GM18502 (cell line): ENCODE results near the gene PKN3.

ENCODE experiments used
- ATAC-seq: cut with Tn5 transposase; IDR thresholded peaks from one replicate; pipeline ENCODE4 v1.9.1; 2021; ENCODE audit warnings: mild to moderate bottlenecking; ENCODE audit not compliant: unreplicated experiment, poor library complexity

PKN3 gene

DNA sequence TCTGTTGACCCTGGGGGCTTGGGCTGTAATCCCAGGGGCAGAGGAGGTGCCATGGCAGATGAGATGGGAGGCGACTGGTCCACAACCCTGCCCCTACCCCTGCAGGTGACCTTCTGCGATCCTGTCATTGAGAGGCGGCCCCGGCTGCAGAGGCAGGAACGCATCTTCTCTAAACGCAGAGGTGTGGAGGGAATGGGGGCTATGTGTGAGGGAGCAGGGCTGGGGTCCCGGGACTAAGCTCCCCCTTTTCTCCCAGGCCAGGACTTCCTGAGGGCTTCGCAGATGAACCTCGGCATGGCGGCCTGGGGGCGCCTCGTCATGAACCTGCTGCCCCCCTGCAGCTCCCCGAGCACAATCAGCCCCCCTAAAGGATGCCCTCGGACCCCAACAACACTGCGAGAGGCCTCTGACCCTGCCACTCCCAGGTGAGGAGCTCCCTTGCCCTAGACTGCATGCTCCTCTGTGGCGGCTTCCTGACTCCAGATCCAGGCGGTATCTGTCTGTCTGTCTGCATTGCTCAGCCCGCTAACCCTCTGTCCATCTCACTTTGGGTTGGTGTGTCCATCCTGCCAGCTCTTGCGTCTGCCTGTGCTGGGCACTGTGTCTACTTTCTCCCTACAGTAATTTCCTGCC lies 11.8 kb downstream of the PKN3 start:
- ATAC-seq: no peak

DNA sequence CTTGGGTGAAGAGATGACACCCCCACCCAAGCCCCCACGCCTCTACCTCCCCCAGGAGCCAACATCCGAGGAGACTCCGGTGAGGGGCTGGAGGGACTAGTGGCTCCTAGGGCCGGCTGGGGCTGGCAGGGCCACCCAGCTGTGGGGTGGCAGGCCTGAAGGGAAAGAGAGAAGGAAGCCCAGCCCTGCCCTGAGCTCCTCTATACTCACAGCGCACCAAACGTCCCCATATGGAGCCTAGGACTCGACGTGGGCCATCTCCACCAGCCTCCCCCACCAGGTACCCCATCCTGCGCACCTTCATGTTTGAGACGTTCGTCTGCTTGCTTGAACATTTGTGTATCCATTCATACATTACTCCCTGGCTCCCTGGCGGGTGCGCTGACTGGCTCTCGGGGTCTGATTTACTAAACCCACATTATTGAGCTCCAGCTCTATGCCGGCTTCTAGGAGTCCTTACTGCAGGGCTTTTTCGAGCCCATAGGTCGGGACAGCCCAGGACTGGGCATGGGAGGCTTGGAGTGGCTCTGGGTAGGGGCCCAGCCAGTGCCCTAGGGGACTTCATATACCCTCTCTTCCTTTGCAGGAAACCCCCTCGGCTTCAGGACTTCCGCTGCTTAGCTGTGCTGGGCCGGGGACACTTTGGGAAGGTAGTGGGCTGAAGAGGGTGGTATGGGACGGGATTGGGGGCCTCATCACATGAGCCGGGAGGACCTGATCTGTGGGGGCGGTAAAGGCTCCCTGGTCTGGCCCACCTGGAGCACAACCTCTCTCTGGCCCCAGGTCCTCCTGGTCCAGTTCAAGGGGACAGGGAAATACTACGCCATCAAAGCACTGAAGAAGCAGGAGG lies 12.5 kb downstream of the PKN3 start:
- ATAC-seq: no peak

DNA sequence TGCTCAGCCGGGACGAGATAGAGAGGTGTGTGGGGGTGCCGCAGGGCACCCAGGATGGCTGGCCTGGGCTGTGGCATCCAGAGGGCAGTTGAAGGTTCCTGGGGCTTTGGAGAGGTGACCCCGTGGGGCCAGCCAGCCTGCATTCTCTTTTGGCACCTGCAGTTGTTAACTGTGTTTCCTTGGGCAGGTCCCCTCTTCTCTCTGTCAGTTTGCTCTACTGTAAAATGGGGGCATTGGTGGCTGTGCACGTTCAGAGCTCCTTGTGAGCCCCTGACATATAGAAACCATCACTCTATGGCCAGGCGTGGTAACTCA lies 13.1 kb downstream of the PKN3 start:
- ATAC-seq: no peak

DNA sequence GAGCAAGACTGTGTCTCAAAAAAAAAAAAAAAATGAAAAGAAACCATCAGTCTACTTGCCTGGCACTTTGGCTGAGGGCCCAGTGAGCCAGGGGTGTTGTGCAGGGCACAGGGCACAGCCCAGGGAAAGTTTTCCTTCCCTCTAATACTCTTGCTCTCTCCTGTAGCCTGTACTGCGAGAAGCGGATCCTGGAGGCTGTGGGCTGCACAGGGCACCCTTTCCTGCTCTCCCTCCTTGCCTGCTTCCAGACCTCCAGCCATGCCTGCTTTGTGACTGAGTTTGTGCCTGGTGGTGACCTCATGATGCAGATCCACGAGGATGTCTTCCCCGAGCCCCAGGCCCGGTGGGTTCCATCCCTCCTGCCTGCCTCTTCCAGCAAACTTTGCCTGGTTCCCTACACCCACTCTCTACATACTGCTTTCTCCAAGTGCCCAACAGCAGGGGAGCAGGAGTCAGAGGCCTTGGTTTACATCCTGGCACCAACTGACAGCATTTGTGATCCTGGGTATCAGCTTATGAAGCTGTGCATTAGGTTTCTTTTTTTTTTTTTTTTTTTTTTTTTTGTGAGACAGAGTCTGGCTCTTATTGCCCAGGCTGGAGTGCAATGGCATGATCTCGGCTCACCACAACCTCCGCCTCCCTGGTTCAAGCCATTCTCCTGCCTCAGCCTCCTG lies 14.4 kb downstream of the PKN3 start:
- no peak for ATAC-seq

DNA sequence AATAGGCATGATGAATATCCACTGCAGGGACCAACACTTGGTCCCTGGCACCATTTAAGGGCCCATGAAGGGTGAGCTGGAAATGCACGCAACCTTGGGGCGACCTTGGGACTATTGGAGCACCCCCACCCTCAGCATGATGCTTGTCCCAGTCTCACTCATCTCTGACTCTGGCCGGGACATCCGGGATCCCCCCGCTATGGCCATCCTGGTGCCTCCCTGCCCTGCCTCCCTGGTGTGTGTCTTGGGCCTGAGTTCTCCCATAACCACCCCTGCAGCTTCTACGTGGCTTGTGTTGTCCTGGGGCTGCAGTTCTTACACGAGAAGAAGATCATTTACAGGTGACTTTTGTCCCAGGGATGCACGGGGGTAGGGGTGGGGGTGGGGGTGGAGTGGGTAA lies 15.7 kb downstream of the PKN3 start:
- no peak for ATAC-seq

DNA sequence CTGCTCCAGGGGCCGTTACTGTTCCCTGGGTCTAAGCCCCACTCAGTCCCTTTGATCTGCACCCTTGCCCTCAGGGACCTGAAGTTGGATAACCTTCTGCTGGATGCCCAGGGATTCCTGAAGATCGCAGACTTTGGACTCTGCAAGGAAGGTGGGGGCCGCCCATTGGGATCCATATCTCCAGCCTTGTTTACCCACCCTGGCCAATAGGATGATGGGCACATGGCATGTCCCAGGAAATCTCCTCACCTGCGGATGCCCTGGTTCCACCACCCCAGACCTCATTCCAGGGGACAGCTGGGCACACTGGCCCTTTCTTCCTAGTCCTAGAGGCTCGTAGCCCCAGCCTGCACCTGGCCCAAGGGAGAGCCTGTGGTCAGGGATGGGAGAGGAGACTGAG lies 16.2 kb downstream of the PKN3 start:
- ATAC-seq: no peak

DNA sequence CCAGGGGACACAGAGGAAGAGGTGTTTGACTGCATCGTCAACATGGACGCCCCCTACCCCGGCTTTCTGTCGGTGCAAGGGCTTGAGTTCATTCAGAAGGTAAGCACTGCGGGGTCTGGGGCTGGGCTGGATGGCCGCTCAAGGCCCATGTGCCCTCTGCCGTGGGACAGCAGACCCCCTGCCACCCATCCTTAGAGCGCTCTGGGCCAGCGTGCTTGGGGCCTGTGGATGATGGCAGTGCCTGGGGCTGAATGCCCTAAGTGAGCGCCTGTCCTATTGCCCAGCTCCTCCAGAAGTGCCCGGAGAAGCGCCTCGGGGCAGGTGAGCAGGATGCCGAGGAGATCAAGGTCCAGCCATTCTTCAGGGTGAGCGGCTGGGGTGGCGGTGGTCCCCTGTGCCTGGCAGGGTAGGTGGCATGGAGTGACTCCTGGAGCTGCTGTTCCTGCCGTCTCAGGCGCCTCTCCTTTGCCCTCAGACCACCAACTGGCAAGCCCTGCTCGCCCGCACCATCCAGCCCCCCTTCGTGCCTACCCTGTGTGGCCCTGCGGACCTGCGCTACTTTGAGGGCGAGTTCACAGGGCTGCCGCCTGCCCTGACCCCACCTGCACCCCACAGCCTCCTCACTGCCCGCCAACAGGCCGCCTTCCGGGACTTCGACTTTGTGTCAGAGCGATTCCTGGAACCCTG lies 17.8 kb downstream of the PKN3 start:
- no peak for ATAC-seq

DNA sequence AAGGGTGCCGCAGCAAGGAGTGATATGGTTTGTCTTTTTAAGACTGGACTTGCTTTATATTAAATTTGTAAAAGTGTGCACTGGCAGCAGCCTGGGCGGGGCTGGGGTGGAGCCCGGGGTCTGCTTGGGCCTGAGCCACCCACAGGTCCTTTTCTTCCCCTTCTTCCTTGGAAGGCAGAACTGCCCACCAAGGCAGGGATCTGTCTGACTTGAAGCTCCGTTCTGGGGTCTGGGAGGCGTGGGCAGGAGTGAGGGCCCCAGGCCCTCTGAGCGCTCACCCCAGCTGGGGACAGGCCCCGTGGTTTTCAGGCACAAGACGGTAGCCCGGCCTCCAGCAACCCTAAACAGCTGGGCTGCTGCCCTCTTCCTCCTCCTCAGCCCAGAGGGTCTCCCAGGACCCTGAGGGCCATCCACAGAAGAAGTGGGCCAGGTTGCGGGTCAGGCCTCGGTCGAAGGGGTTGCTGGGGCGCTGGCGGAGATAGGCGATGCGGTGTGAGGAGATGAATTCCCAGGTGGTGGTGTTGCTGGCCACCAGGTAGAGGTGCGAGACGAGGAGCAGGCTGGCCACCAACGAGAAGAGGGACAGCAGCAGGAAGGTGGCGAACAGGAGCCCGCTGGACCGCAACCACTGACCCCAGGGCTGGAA lies 18.7 kb downstream of the PKN3 start:
- ATAC-seq: no peak

DNA sequence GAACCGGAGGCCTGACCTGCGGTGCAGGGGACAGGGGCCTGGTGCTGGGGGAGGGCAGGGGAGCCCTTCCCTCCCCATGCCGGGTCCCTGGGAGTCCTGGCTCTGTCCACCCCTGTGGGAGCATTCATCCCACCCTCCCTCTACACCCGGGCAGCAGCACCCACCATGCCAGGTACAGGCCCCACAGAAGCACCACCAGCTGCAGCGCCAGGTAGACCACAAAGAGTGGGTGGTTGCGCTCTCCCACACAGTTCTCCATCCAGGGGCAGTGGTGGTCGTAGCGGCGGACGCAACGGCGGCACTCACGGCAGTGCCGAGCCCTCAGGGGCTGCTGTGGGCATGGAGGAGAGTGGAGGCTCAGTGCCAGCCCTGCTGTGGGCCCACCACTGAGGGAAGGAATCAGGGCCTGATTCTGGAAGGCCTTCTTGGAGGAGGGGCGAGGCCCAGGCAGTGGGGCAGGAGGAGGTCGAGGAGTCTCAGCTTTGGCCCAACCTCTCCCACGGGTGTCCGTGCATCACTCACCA lies 19.2 kb downstream of the PKN3 start:
- no peak for ATAC-seq

DNA sequence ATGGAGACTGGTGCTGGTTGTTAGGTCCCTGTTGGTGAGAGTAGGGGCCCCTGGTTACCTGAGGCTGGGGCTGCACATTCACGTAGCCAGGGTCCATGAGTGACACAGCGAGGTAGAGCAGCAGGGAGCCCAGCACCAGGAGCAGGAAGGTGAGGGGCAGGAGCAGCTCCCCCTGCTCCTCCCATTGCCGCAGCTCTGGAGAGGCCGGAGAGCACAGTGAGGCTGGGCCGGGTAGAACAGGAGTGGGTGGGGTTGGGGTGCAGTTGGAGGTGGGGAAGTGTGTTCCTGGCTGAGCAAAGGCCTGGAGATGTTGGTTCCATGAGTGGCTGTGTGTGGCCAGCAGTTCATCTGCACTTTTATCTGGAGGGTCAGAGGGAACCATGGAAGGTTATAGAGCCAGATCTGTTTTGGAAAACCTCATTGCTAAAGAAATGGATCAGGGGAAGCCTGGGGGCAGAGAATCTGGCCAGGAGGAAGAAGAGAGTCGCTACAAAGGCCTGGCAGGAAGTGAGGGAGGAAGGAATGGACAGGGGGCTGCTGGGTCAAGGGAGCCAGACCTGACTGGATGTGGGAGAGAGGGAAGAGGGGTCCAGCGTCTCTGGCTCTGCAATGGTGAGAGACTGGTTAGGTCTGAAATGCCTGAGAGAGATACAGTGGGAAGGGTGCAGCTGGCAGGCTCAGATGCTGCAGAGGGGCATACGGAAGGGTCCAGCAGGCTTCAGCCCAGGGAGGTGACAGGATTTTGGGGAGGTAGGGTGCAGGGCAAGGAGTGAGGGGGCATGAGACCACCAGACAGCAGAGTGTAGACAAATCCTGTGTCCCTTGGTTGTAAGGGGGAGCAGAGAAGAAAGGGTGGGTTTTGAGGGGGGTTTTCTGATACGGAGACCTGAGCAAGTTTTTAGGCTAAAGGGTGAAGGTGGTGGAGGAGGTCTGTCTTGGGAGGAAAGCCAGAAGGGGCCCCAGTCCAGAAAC lies 20.4 kb downstream of the PKN3 start:
- ATAC-seq: no peak

DNA sequence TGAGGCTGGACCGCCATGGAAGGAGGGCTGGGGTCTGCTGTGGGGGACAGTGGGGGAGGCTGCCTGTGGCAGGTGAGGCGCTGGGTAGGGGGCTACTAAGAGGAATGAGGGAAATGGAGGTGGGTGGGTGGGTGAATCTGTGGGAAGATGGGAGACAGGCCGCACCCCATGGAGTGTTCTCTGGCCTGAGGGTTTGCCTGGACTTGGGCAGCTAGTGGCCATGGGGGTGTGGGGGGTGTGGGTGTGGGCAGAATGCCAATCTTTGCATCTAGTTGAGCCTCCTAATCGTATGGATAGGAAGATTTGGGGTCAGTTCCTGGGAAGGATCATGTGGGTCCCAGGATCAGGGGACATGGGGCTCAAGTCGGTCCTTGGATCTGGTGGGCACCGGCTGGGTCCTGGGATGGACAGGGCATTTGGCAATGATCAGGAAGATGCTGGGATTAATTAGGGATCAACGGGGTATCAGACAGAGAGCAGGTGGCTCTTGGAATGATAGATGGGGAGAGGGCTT lies 21.1 kb downstream of the PKN3 start:
- ATAC-seq: no peak

DNA sequence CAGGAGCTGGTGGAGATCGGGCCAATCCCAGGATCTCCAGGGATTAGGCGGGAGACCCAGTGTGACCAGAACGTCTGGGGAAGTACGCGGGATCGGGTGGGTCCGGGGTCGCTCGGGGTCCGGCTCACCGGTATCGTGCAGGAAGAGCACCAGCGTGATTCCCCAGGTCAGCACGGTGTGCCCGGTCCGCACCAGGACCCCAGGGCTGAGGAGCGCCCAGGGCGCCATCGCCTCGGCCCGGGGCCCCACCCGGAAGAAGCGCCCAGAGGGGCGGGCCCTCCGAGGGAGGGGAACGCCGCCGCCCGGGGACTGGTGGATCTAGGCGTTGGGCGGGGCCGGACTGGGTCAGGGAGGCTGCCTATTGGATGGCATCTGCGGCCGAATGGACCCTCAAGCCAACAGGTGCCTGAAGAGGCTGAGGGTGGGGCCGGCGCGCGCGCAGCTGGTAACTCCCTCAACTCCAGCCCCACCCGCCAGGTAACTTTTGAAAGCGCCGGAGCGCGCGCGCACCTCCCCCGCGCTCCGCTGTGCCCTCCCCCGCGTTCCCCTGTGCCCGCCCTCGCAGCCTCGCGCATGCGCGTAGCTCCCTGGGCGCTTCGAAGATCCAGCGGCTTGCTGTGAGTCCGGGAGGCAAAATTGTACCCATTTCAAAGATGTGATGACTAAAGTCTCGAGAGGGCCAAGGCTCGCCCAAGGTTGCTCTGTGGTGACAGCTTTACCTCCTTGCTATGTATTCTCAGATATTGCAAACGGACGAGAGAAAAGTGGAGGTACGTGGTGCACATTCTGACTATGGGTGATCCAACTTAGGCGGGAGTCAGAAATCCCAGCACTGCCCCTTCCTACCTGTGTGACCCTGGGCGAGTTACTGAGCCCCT lies 21.8 kb downstream of the PKN3 start, which contains the start of gene ZDHHC12:
Gene ZDHHC12 (minus strand): TSS at position 262 of the 878 bp plus-strand sequence. CDS start 34 bp downstream, at position 228.
- ATAC-seq: peak; percentile 95

DNA sequence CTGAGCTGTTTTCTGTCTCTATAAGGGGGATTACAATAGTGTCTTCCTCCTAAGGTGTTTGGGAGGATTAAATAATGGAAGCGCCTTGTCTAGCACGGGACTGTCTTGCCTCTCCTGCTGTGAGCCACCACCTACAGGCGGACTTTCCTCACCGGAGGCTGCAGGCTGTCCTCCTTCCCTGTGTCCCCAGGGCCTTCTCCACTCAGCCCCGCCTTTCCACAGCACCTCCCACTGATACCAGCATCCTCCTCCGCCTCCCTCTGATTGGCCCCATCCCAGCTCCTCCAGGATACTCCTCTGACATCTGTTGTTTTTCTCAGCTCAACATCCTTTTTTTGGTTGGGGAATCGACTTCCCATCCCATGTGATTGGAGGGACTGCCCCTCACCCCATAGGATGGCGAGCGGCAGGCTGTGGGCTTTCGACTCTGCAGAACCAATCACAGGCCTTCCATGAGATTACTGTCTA lies 22.5 kb downstream of the PKN3 start:
- ATAC-seq: peak; percentile 8

DNA sequence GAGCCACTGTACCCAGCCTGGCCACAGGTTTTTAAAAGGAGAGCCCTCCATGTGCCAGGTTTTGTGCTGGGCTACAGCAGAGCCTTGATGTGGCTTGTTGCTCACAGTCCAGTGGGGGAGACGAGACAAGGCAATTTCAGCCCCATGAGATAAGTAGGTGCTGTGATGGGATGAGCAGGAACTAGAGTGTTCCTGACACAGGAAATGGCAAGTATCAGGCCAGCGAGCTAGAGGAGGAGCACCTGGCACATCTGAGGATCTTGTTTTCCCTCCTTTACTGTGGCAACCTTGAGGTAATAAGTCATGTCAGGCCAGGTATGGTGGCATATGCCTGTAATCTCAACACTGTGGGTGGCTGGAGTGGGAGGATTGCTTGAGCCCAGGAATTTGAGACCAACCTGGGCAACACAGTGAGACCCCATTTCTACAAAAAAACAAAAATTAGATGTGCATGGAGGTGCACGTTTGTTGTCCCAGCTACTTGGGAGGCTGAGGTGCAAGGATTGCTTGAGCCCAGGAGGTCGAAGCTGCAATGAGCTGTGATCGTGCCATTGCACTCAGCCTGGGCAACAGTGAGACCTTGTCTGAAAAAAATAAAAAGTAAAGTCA lies 25.4 kb downstream of the PKN3 start:
- ATAC-seq: no peak

DNA sequence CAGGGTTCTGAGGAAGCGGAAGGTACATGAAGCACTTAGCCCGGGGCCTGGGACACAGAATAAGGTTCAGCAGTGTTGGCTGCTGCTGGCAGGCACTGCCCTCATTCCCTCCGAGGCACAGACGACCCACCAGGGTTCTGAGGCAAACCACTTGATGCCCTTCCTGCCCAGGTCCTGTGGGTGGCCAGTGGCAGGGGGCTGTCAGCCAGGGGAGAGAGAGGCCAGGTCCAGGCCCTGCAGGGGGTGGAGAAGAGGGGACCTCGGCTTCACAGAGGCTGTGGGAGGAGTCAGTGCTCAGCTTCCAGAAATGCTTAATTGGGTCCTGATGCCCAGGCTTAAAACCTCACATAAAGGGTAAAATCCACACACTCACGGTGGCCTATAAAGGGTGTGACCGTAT lies 26.0 kb downstream of the PKN3 start:
- ATAC-seq: no peak

DNA sequence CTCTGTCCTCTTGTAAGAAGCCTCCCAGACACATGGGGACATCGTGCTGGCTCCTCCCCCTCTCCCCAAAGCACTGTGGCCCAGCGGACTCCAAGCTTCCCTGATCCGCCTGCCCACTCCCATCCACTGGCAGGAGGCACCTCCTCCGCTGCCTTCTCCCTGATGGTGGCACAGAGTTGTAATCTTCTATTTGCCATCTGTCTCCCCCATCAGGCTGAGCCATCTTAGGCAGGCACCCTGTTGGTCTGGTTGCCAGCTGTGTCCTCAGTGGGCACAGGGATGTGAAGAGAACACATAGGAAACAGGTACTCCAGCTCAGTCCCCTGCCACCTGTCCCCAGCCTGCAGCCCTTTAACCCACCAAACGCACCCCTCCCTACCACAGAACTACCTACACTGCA lies 27.0 kb downstream of the PKN3 start:
- ATAC-seq: no peak

DNA sequence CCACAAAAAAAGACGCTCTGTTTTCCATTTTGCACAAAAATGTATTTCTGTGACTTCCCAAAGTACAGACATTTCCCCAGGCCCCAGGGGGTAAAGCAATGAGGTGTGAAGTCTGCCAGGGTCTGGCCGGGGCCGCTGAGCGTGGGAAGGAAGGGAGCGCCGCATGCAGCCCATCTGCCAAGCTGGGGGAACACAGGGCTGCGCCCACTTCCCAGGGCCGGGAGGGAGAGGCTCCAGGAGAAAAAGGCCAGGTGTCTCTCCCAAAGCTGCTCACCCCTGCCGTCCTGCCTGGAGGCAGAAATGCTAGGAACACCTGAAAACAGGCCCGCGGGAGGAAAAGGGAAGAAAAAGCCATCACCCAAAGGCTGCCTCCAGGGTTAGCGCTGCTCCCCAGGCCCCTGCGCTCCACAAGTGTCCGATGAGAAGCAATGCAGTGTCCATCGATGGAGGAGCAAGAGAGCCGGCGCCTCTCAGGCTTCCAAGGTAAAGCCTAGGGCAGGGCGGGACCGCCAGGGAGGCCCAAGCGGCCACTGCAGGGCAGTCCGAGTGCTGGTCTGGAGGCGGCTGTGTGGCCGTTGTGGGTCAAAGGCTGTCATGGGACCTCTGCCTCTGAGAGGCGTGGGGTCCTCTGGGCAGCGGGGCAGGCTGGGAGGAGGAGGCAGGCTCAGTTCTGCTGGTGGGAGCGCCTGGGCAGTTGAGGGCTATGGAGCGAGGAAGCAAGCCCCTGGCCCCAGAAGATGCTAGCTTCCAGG lies 27.6 kb downstream of the PKN3 start:
- no peak for ATAC-seq
